HL-60/S4 treated with phorbol 12-myristate 13-acetate at 8.2 ng/mL for 4 days and 3 days (cell line): ENCODE data around the gene SMIM24.

Experiments used
- in situ Hi-C: fragments of 300-500 bp; cut with MboI; formaldehyde crosslinking; loops from 2 replicates; pipeline ENCODE4 v1.15.0; 2022; ENCODE audit warnings: low sequenced_read_pairs

The SMIM24 gene

DNA sequence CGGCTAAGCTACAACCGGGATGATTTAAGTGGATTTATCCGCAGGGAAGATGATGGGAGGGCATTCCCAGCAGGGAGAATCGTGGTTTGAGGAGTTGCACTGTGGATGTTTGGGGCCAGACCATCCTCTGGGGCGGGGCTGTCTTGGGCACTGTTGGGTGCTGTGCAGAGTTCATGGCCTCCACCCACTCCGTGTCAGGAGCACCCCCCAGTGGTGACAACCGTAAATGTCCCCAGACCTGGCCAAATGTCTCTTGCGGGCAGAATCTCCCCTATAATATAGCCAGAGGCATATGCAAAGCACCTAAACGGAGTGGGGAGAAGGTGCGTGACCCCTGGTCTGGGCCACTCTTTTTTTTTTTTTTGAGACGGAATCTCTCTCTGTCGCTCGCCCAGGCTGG, 40.2 kb downstream of the SMIM24 start:
- in situ Hi-C loops = loop anchor here (25.0 kb wide), 1 partner anchor 103 kb away; no protein-coding TSS in a partner anchor

GRCh38 chr19:3434630-3435553, 45.4 kb downstream of the SMIM24 start:
- in situ Hi-C loops = loop anchor here (25.0 kb wide), 1 partner anchor 98 kb away; no protein-coding TSS in a partner anchor

GRCh38 chr19:3433805-3434540, 46.4 kb downstream of the SMIM24 start:
- in situ Hi-C loops = loop anchor here (25.0 kb wide), 1 partner anchor 97 kb away; no protein-coding TSS in a partner anchor

GRCh38 chr19:3433313-3433712, 47.0 kb downstream of the SMIM24 start:
- in situ Hi-C loops = loop anchor here (25.0 kb wide), 1 partner anchor 96 kb away; no protein-coding TSS in a partner anchor

DNA sequence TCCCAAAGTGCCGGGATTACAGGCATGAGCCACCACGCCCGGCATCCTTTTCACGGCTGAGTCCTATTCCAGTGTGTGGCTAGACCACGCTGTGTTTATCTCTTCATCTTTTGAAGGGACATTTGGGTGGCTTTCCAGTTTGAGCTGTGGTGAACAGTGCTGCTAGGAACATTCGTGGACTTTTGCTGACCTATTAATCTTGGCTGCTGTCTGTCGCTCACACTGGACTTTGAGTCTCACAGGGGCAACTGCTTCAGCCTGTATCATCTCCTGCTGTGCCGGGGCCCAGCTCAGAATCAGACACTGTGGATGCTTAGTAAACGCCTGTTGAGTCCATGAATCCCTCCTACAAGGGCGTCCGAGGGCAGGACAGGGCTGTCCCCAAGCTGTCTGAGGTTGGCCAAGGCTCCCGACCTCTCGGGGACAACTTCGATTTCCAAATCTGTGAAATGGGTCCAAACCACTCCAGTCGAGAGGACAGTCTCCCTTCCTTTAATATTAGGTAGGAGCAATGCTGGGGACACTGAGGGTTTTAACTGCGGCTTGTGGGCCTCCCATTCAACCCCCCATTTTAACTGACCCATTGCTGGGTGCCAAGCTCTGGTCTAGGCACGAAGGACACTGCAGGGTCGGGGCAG, 48.4 kb downstream of the SMIM24 start:
- in situ Hi-C loops = loop anchor here (25.0 kb wide), 1 partner anchor 95 kb away; no protein-coding TSS in a partner anchor

- in situ Hi-C loops = loop anchor here (25.0 kb wide), 1 partner anchor 93 kb away; no protein-coding TSS in a partner anchor
Observed at GRCh38 chr19:3430366-3430680, 50.0 kb downstream of the SMIM24 start.

GRCh38 chr19:3426433-3426832, 53.9 kb downstream of the SMIM24 start:
- in situ Hi-C loops = loop anchor here (25.0 kb wide), 1 partner anchor 89 kb away; no protein-coding TSS in a partner anchor
